OCI-LY1 (cell line): ENCODE measurements around the gene TM4SF4.
"Not testable (repeated sequence)": the region's sequence is repeated elsewhere in the genome, so short reads cannot be mapped to it uniquely, and the experiment has no call there.

Experiments
- H2AFZ ChIP-seq: fragments of 200-600 bp; sonication (generic), shearing (Covaris generic); 2 replicates; pipeline ENCODE4 v1.6.0; 2014; ENCODE audit warnings: antibody characterized with exemption, mild to moderate bottlenecking, low read length
- H3F3A ChIP-seq: fragments of 200-600 bp; sonication (generic), shearing (Covaris generic); 2 replicates; pipeline ENCODE4 v1.6.0; 2014; ENCODE audit warnings: mild to moderate bottlenecking, antibody characterized with exemption, low read length, moderate library complexity; ENCODE audit not compliant: insufficient read depth
- H3K27ac ChIP-seq: fragments of 200-600 bp; sonication (generic); 2 replicates; pipeline ENCODE4 v1.5.1; 2014; ENCODE audit warnings: low read length, mixed run types, mild to moderate bottlenecking, low read depth; ENCODE audit not compliant: poor library complexity, severe bottlenecking
- H3K27me3 ChIP-seq: fragments of 200-600 bp; sonication (generic); 2 replicates; pipeline ENCODE4 v1.6.0; 2014; ENCODE audit warnings: antibody characterized with exemption, mild to moderate bottlenecking, low read length, moderate library complexity; ENCODE audit not compliant: insufficient read depth
- H3K36me3 ChIP-seq: fragments of 200-600 bp; sonication (generic); 2 replicates; pipeline ENCODE4 v1.6.1; 2014; ENCODE audit warnings: mild to moderate bottlenecking, antibody characterized with exemption, low read length, moderate library complexity, mixed read lengths; ENCODE audit not compliant: insufficient read depth
- H3K4me1 ChIP-seq: fragments of 200-600 bp; sonication (generic); 2 replicates; pipeline ENCODE4 v1.5.1; 2014; ENCODE audit warnings: mild to moderate bottlenecking, low read length, moderate library complexity; ENCODE audit not compliant: insufficient read depth, severe bottlenecking
- H3K4me2 ChIP-seq: fragments of 200-600 bp; sonication (generic), shearing (Covaris generic); 2 replicates; pipeline ENCODE4 v1.6.1; 2014; ENCODE audit warnings: low read length
- H3K4me3 ChIP-seq: fragments of 200-600 bp; sonication (generic); 2 replicates; pipeline ENCODE4 v1.5.1; 2014; ENCODE audit warnings: low read length, low read depth, mild to moderate bottlenecking, mixed read lengths; ENCODE audit not compliant: poor library complexity, severe bottlenecking
- H3K79me2 ChIP-seq: fragments of 200-600 bp; shearing (Covaris generic); 2 replicates; pipeline ENCODE4 v1.6.1; 2016; ENCODE audit warnings: mixed run types, low read length, mixed read lengths; ENCODE audit not compliant: insufficient read depth
- H3K9ac ChIP-seq: fragments of 200-600 bp; sonication (generic), shearing (Covaris generic); 2 replicates; pipeline ENCODE4 v1.6.1; 2014; ENCODE audit warnings: mild to moderate bottlenecking, low read length, mixed read lengths
- H3K9me2 ChIP-seq: fragments of 200-600 bp; sonication (generic), shearing (Covaris generic); 2 replicates; pipeline ENCODE4 v1.6.1; 2014; ENCODE audit warnings: low read depth, mild to moderate bottlenecking, low read length, mixed read lengths
- H3K9me3 ChIP-seq: fragments of 200-600 bp; shearing (Covaris generic); 2 replicates; pipeline ENCODE4 v1.6.1; 2014; ENCODE audit warnings: low read length, mixed read lengths
- H4K20me1 ChIP-seq: fragments of 200-600 bp; sonication (generic), shearing (Covaris generic); 2 replicates; pipeline ENCODE4 v1.6.0; 2016; ENCODE audit warnings: mild to moderate bottlenecking, low read length; ENCODE audit not compliant: insufficient read depth
- CTCF ChIP-seq: fragments of 200-600 bp; sonication (generic), shearing (Covaris generic); IDR thresholded peaks from 2 replicates; pipeline ENCODE4 v1.5.1; 2017; ENCODE audit warnings: mild to moderate bottlenecking, antibody characterized with exemption, low read length, moderate library complexity, mixed read lengths
- EZH2 ChIP-seq: fragments of 200-600 bp; sonication (generic), shearing (Covaris generic); IDR thresholded peaks from 2 replicates; pipeline ENCODE4 v1.8.0; 2017; ENCODE audit warnings: borderline replicate concordance, mixed run types, mild to moderate bottlenecking, antibody characterized with exemption, low read length, moderate library complexity, mixed read lengths

Gene TM4SF4

GRCh38 chr3:149442851-149443544, 31.5 kb upstream of the TM4SF4 start:
- no peaks in the 10 kb centered on the region for H3K79me2 ChIP-seq
- H3K27me3 ChIP-seq: no peaks in the 10 kb centered on the region
- no peak overlapping the region for H3K4me3 ChIP-seq
- no peak overlapping the region for H2AFZ ChIP-seq
- H3K36me3 ChIP-seq: no peaks in the 10 kb centered on the region
- no peaks in the 10 kb centered on the region for H3F3A ChIP-seq
- H4K20me1 ChIP-seq: no peaks in the 10 kb centered on the region
- no peaks in the 10 kb centered on the region for H3K9me3 ChIP-seq
- H3K27ac ChIP-seq: no peak overlapping the region
- no peak for TF ChIP-seq CTCF
- no peak for TF ChIP-seq EZH2
- H3K9ac ChIP-seq: no peak overlapping the region
- H3K4me2 ChIP-seq: no peak overlapping the region
- H3K9me2 ChIP-seq: no peaks in the 10 kb centered on the region
- no peaks in the 10 kb centered on the region for H3K4me1 ChIP-seq

GRCh38 chr3:149443545-149443912, 31.0 kb upstream of the TM4SF4 start:
- no peak overlapping the region for H3K4me2 ChIP-seq
- H3F3A ChIP-seq: no peaks in the 10 kb centered on the region
- no peak overlapping the region for H2AFZ ChIP-seq
- TF ChIP-seq CTCF (no peak), EZH2 (no peak)
- H3K79me2 ChIP-seq: no peaks in the 10 kb centered on the region
- H3K9me2 ChIP-seq: no peaks in the 10 kb centered on the region
- no peak overlapping the region for H3K4me3 ChIP-seq
- H3K36me3 ChIP-seq: no peaks in the 10 kb centered on the region
- no peak overlapping the region for H3K27ac ChIP-seq
- H3K9me3 ChIP-seq: no peaks in the 10 kb centered on the region
- no peaks in the 10 kb centered on the region for H3K4me1 ChIP-seq
- H3K27me3 ChIP-seq: no peaks in the 10 kb centered on the region
- H3K9ac ChIP-seq: no peak overlapping the region
- H4K20me1 ChIP-seq: no peaks in the 10 kb centered on the region

GRCh38 chr3:149444867-149445266, 29.6 kb upstream of the TM4SF4 start:
- H3F3A ChIP-seq, H3K9me2 ChIP-seq, H3K27ac ChIP-seq, H3K27me3 ChIP-seq, H3K9ac ChIP-seq, H3K36me3 ChIP-seq, H3K4me2 ChIP-seq, H3K9me3 ChIP-seq, H4K20me1 ChIP-seq, H2AFZ ChIP-seq, H3K79me2 ChIP-seq, H3K4me1 ChIP-seq, H3K4me3 ChIP-seq: not testable (repeated sequence)

GRCh38 chr3:149448331-149448831, 26.1 kb upstream of the TM4SF4 start:
- Histone ChIP-seq H3K4me3 (no peak overlapping the region), H3K9ac (no peak overlapping the region), H3K79me2 (no peaks in the 10 kb centered on the region), H3K27me3 (no peaks in the 10 kb centered on the region), H4K20me1 (no peaks in the 10 kb centered on the region), H3K9me2 (no peaks in the 10 kb centered on the region), H3K4me2 (no peak overlapping the region), H3K9me3 (peaks cover 6% of the 10 kb centered on the region; the same call in 1 of the 2 replicates), H2AFZ (no peak overlapping the region), H3K4me1 (no peaks in the 10 kb centered on the region), H3K27ac (no peak overlapping the region), H3F3A (no peaks in the 10 kb centered on the region), H3K36me3 (no peaks in the 10 kb centered on the region)
- TF ChIP-seq CTCF: no peak
- no peak for TF ChIP-seq EZH2
